H1 (cell line): Measurements from ENCODE around the gene AKT1S1. TPM values are rescaled to one million over a fixed set of nuclear protein-coding genes. Genes with fewer than 3 reads are reported as not detected.

Experiments
- CHD7 ChIP-seq: fragments of 300-600 bp; sonication (generic); IDR thresholded peaks from 2 replicates; pipeline ENCODE4 v1.7.1; 2012; ENCODE audit warnings: low read length, moderate library complexity, mild to moderate bottlenecking, inconsistent platforms; ENCODE audit not compliant: insufficient replicate concordance
- EP300 ChIP-seq, 2 experiments: IDR thresholded peaks; 1 replicate in 1 of 2; 2 replicates in 1 of 2; pipeline ENCODE4 v1.6.1; 2011 to 2012; ENCODE audit warnings: low read depth in 2 of 2, low read length in 2 of 2, mild to moderate bottlenecking in 2 of 2, borderline replicate concordance in 1 of 2, inconsistent platforms in 1 of 2, moderate library complexity in 1 of 2
- KDM1A ChIP-seq: fragments of 200-600, 300-600 bp; sonication (generic); IDR thresholded peaks from 2 replicates; pipeline ENCODE4 v1.7.1; 2016; ENCODE audit warnings: mild to moderate bottlenecking, low read length, borderline replicate concordance
- SIX5 ChIP-seq: IDR thresholded peaks from 2 replicates; pipeline ENCODE4 v1.6.1; 2011; ENCODE audit warnings: mild to moderate bottlenecking, low read depth, low read length
- TAF1 ChIP-seq: IDR thresholded peaks from 2 replicates; pipeline ENCODE4 v1.6.1; 2011; ENCODE audit warnings: mild to moderate bottlenecking, low read depth, low read length
- TBP ChIP-seq: IDR thresholded peaks from 2 replicates; pipeline ENCODE4 v1.6.1; 2011; ENCODE audit warnings: low read depth, low read length, improper control_type of control experiment
- USF2 ChIP-seq: IDR thresholded peaks from 2 replicates; pipeline ENCODE4 v1.6.1; 2011; ENCODE audit warnings: low read length, improper control_type of control experiment
- ZNF274 ChIP-seq: IDR thresholded peaks from 2 replicates; pipeline ENCODE4 v1.7.0; 2012; ENCODE audit warnings: low read length, borderline replicate concordance; ENCODE audit errors: extremely low read depth
- polyA plus RNA-seq, 7 experiments: library from polyadenylated mRNA; depleted of rRNA in 3 of 7; stranded (reverse) in 5 of 7; unstranded in 2 of 7; fragments of >200 nt in 5 of 7; fragments of 200-250 nt in 2 of 7; gene quantifications; 1 replicate in 5 of 7; 2 replicates in 1 of 7; 4 replicates in 1 of 7; pipeline versions ENCODE4 v1.2.1 to v1.2.3, GENCODE V29; 2011 to 2013; ENCODE audit warnings: missing spikeins in 2 of 7, mixed read lengths in 2 of 7
- total RNA-seq: library from RNA; stranded (reverse); fragmentation: NEBNext Ultra II Directional; extraction: Animal tissue kit (Norgen Biotek cat#: 25700); gene quantifications from 2 replicates; pipeline ENCODE4 v1.2.1, GENCODE V29; 2021

The AKT1S1 gene
- total and polyA plus RNA-seq, 2 of the 8 experiments (the other 6 are each of a cell fraction or from before 2014, with no cell fraction given) = 40.7 to 45.9 TPM

- TF ChIP-seq CHD7 (no peak), USF2 (no peak), TBP (no peak), ZNF274 (no peak), EP300 (IDR thresholded peaks at IDR 0.05; ENCODE audit: borderline replicate concordance in 1 of 2, low read depth in 2 of 2, low read length in 2 of 2) (no peak), SIX5 (no peak), TAF1 (no peak), KDM1A (no peak)
These were observed 41.6 kb downstream of the AKT1S1 start (continued) for GRCh38 chr19:49835562-49835961.
